CD4-positive, alpha-beta memory T cell (primary cell): Measurements from ENCODE around the gene ZNF662. TPM values are rescaled to one million over a fixed set of nuclear protein-coding genes. Genes with fewer than 3 reads are reported as not detected.

Source experiments
- CTCF ChIA-PET: fragments of 350-600 bp; sonication (Branson Sonifier 250); formaldehyde crosslinking; loops from one replicate; lab custom pipeline; 2021; ENCODE audit warnings: inconsistent platforms; ENCODE audit not compliant: partially characterized antibody; lab: Charles Lee
- POLR2A ChIA-PET: fragments of 350-600 bp; sonication (Branson Sonifier 250); formaldehyde crosslinking; loops from one replicate; lab custom pipeline; 2021; ENCODE audit not compliant: partially characterized antibody; lab: Charles Lee
- DNase-seq, 5 donors: peaks; one replicate each; pipeline versions ENCODE4 v3.0.0 to v3.0.0-alpha.2; 2020 to 2022; ENCODE audit warnings: mixed read lengths in 1 of 5
- H3K27ac ChIP-seq: one replicate; pipeline ENCODE4 v1.7.0; 2013; ENCODE audit warnings: low read depth, low read length
- H3K27me3 ChIP-seq: 2 replicates; pipeline ENCODE4 v1.7.0; 2013; ENCODE audit warnings: mild to moderate bottlenecking, low read length, moderate library complexity; ENCODE audit not compliant: insufficient read depth
- H3K36me3 ChIP-seq: 2 replicates; pipeline ENCODE4 v1.7.0; 2013; ENCODE audit warnings: mild to moderate bottlenecking, low read length, moderate library complexity; ENCODE audit not compliant: insufficient read depth
- H3K4me1 ChIP-seq: 2 replicates; pipeline ENCODE4 v1.7.0; 2013; ENCODE audit warnings: mild to moderate bottlenecking, low read length, moderate library complexity; ENCODE audit not compliant: insufficient read depth
- H3K4me3 ChIP-seq, 2 donors: one replicate each; pipeline ENCODE4 v1.7.0; 2013; ENCODE audit warnings: low read length in 2 of 2, mild to moderate bottlenecking in 1 of 2
- H3K9me3 ChIP-seq, 2 donors: one replicate each; pipeline ENCODE4 v1.7.0; 2013; ENCODE audit warnings: low read length in 2 of 2, control low read depth in 1 of 2; ENCODE audit not compliant: control insufficient read depth in 1 of 2
- H3K27ac Mint-ChIP-seq, 7 donors: one replicate each; pipeline ENCODE4 v1.8.0; 2020 to 2021; ENCODE audit warnings: mixed read lengths in 7 of 7, mild to moderate bottlenecking in 6 of 7, inconsistent platforms in 3 of 7, moderate library complexity in 3 of 7
- H3K27me3 Mint-ChIP-seq, 2 donors: one replicate each; pipeline ENCODE4 v1.8.0; 2020 to 2021; ENCODE audit warnings: mixed read lengths in 2 of 2
- H3K36me3 Mint-ChIP-seq, 2 donors: one replicate each; pipeline ENCODE4 v1.8.0; 2020 to 2021; ENCODE audit warnings: mixed read lengths in 2 of 2, inconsistent platforms in 1 of 2, mild to moderate bottlenecking in 1 of 2
- H3K4me1 Mint-ChIP-seq, 4 donors: one replicate each; pipeline ENCODE4 v1.8.0; 2020 to 2021; ENCODE audit warnings: mixed read lengths in 4 of 4, mild to moderate bottlenecking in 1 of 4
- H3K4me3 Mint-ChIP-seq, 8 donors: one replicate each; pipeline ENCODE4 v1.8.0; 2020 to 2021; ENCODE audit warnings: mixed read lengths in 8 of 8, mild to moderate bottlenecking in 7 of 8, moderate library complexity in 6 of 8, inconsistent platforms in 3 of 8
- H3K9me3 Mint-ChIP-seq, 8 donors: one replicate each; pipeline ENCODE4 v1.8.0; 2020 to 2021; ENCODE audit warnings: mixed read lengths in 8 of 8, mild to moderate bottlenecking in 5 of 8, inconsistent platforms in 3 of 8, moderate library complexity in 1 of 8
- intact Hi-C: fragments of 100-400 bp; cut with micrococcal nuclease; formaldehyde crosslinking; loops from one replicate; pipeline ENCODE4 v1.15.1; 2023
- polyA plus RNA-seq, 2 donors: library from polyadenylated mRNA; unstranded; fragments of 300-500 nt; fragmentation: Illumina TruSeq; gene quantifications; one replicate each; pipeline ENCODE4 v1.2.3, GENCODE V29; 2021
- total RNA-seq, 2 experiments: library from RNA; stranded (reverse); gene quantifications; one replicate each; pipeline ENCODE4 v1.2.3, GENCODE V29; 2021

The ZNF662 gene
- total and polyA plus RNA-seq, 4 experiments from 2014 or later = 0.07 to 2.7 (median 2.1) TPM; not detected in 1

DNA sequence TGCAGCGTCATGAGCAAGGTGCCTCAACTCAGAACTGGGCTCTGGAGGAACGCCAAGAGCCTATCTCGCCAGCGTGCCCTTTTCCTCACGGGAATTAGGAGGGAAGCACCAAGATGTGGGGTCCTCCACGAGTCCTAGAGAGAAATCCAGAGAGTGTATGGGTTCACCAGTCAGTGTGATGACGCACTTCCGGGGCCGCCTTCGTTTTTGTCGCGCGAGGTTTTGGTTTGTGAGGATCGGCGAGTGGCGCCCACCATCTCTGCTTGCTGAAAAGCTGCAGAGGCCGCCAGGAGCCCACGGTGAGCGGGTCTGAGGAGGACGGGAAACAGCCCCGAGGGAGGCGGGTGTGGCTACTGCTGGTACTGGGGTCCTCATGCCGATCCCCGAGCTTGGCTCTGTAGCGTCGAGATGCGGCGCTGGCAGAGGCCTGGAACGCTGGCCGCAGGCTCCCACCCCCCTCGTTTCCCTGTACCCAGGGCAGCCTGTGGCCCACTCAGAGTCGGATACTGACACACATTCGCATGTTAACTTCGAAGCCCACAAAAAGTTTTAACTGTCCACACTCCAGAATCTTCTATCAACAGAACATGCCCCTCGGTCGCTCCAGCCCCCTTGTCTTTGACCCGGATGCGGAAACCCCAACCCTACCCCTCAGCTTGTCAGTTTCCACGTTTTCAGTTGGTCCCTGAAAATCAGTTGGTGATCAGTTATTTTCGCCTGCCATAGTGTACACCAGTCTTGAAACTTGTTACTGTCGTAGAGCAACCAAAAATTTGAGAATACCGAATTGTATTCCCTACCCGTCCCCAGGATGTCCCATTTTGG lies 30.4 kb downstream of the ZNF662 start:
- Histone ChIP-seq H3K4me3 (no peak overlapping the region), H3K27me3 (no peaks in the 10 kb centered on the region), H3K27ac (no peak overlapping the region), H3K9me3 (no peaks in the 10 kb centered on the region), H3K36me3 (no peaks in the 10 kb centered on the region), H3K4me1 (peaks cover 20% of the 10 kb centered on the region)
- intact Hi-C loops = no loop called here
- DNase-seq = no peak
- H3K4me1 Mint-ChIP-seq = peaks cover 15 to 30% (median 17%) of the 10 kb centered on the region in 4 donors
- H3K4me3 Mint-ChIP-seq = peak overlapping the region in 2 of 8 donors; percentile 15
- ChIA-PET CTCF (no interaction called here), POLR2A (no interaction called here)
- no peaks in the 10 kb centered on the region for H3K27me3 Mint-ChIP-seq
- no peaks in the 10 kb centered on the region for H3K9me3 Mint-ChIP-seq
- H3K36me3 Mint-ChIP-seq = no peaks in the 10 kb centered on the region
- peak overlapping the region in 2 of 7 donors; percentile 30 to 80 for H3K27ac Mint-ChIP-seq

DNA sequence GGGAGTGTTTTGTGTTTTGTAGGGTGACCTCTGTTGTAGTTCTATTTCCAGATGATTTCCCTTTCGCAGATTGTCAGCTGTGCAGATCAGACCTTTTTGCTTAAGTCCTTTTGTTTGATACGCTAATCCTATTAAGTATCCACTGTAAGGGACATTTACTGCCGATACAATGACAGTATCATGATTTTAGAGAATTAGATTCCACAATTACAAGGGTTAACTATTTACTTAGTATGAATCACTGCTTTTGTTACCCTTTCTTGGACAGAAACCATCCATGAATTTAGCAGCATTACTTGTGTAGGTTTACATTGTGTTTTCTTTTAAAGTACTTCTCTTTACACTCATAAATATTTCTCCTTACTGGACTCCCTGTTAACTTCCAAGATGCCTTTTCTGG lies 31.4 kb downstream of the ZNF662 start:
- CTCF ChIA-PET = no interaction called here
- DNase-seq = no peak
- H3K4me3 Mint-ChIP-seq = no peak overlapping the region
- intact Hi-C loops = no loop called here
- peaks cover 20% of the 10 kb centered on the region for H3K4me1 ChIP-seq
- no peak overlapping the region for H3K27ac ChIP-seq
- H3K9me3 ChIP-seq = no peaks in the 10 kb centered on the region
- H3K27me3 Mint-ChIP-seq = peaks cover 0 to 3% of the 10 kb centered on the region in 2 donors
- H3K36me3 Mint-ChIP-seq = no peaks in the 10 kb centered on the region
- no peaks in the 10 kb centered on the region for H3K36me3 ChIP-seq
- POLR2A ChIA-PET = no interaction called here
- no peaks in the 10 kb centered on the region for H3K9me3 Mint-ChIP-seq
- no peak overlapping the region for H3K4me3 ChIP-seq
- H3K4me1 Mint-ChIP-seq = peaks cover 15 to 30% (median 17%) of the 10 kb centered on the region in 4 donors
- peak overlapping the region in 1 of 7 donors; percentile 21 for H3K27ac Mint-ChIP-seq
- H3K27me3 ChIP-seq = no peaks in the 10 kb centered on the region

DNA sequence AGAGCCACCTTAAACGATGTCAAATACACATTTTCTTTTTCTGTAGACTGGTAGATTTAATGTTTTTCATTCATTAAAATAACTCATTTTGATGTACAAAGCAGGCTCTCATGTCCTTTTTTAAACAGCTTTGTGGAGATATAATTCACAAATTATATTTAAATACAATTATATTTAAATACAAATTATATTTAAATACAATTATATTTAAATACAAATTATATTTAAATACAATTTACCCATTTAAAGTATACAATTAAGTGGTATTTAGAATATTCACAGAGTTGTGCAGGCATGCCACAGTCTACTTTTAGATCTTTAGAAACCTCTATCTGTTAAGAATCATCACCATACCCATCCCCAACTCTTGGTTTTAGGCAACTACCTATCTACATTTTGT lies 36.8 kb downstream of the ZNF662 start:
- Histone ChIP-seq H3K27ac (no peak overlapping the region), H3K4me3 (no peak overlapping the region), H3K27me3 (no peaks in the 10 kb centered on the region), H3K9me3 (no peaks in the 10 kb centered on the region), H3K36me3 (no peaks in the 10 kb centered on the region), H3K4me1 (no peaks in the 10 kb centered on the region)
- intact Hi-C loops = no loop called here
- no peak for DNase-seq
- Mint-ChIP-seq H3K27ac (no peak overlapping the region), H3K9me3 (peaks cover 0 to 1% (median 0%) of the 10 kb centered on the region in 8 donors), H3K27me3 (peaks cover 9 to 15% of the 10 kb centered on the region in 2 donors), H3K36me3 (no peaks in the 10 kb centered on the region), H3K4me3 (no peak overlapping the region), H3K4me1 (no peaks in the 10 kb centered on the region)
- ChIA-PET POLR2A (no interaction called here), CTCF (interaction anchor here (0.9 to 1.5 kb wide), 2 partner anchors 19 to 61 kb away, joined by 4 to 6 read pairs; no protein-coding TSS in a partner anchor)

DNA sequence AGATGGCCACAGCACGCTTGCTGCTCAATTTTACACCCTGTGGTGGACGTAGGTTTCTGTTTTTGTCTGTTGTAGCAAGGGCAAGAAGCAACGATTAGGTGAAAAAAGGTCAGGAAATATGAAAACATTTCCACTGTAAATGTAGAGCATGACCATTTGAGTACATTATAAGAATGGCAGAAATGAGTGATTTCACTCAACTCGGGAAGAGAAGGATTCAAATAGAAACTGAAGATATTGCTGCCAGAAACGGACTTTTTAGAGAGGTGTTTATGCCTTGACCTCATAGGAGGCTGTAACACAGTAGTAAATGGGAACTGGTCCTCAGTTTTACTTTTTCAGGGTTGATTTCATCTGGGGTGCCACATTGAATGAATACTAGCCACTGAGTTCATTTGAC lies 40.1 kb downstream of the ZNF662 start:
- CTCF ChIA-PET = no interaction called here

DNA sequence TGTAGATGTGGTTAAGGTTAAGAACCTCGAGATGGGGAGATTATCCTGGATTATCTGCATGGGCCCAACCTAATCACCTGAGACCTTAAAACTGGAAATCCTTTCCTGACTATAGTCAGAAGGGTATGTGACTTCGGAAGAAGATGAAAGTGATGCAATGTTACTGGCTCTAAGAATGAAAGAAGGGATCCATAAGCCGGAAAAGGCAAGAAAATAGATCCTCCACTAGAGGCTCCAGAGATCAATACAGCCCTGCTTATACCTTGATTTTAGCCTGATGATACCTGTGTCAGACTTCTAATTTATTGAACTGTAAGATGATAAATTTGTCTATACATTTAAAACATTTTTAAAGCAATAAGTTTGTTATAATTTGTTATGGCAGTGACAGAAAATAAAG lies 51.6 kb downstream of the ZNF662 start:
- intact Hi-C loops = no loop called here
- no peak overlapping the region for H3K4me3 Mint-ChIP-seq
- H3K4me1 ChIP-seq = no peaks in the 10 kb centered on the region
- H3K4me3 ChIP-seq = no peak overlapping the region
- ChIA-PET CTCF (interaction anchor here (1.6 kb wide), 1 partner anchor 114 kb away, joined by 5 read pairs; no protein-coding TSS in a partner anchor), POLR2A (no interaction called here)
- H3K27ac ChIP-seq = no peak overlapping the region
- no peak overlapping the region for H3K27ac Mint-ChIP-seq
- no peaks in the 10 kb centered on the region for H3K36me3 ChIP-seq
- H3K9me3 ChIP-seq = no peaks in the 10 kb centered on the region
- peaks cover 1 to 3% of the 10 kb centered on the region in 2 donors for H3K27me3 Mint-ChIP-seq
- peaks cover 0 to 4% (median 0%) of the 10 kb centered on the region in 4 donors for H3K4me1 Mint-ChIP-seq
- H3K9me3 Mint-ChIP-seq = peaks cover 0 to 6% (median 0%) of the 10 kb centered on the region in 8 donors
- DNase-seq = no peak
- no peaks in the 10 kb centered on the region for H3K27me3 ChIP-seq
- no peaks in the 10 kb centered on the region for H3K36me3 Mint-ChIP-seq

More for the DNA sequence above, 40.1 kb downstream of the ZNF662 start:
- peaks cover 11 to 15% of the 10 kb centered on the region in 2 donors for H3K27me3 Mint-ChIP-seq
- no peak overlapping the region for H3K4me3 Mint-ChIP-seq
- no peak overlapping the region for H3K4me3 ChIP-seq
- POLR2A ChIA-PET = no interaction called here
- peaks cover 0 to 1% (median 0%) of the 10 kb centered on the region in 8 donors for H3K9me3 Mint-ChIP-seq
- no peak for DNase-seq
- no peak overlapping the region for H3K27ac Mint-ChIP-seq
- H3K4me1 ChIP-seq = no peaks in the 10 kb centered on the region
- H3K27me3 ChIP-seq = no peaks in the 10 kb centered on the region
- intact Hi-C loops = no loop called here
- H3K27ac ChIP-seq = no peak overlapping the region
- H3K9me3 ChIP-seq = no peaks in the 10 kb centered on the region
- no peaks in the 10 kb centered on the region for H3K36me3 Mint-ChIP-seq
- H3K36me3 ChIP-seq = no peaks in the 10 kb centered on the region
- no peaks in the 10 kb centered on the region for H3K4me1 Mint-ChIP-seq

DNA sequence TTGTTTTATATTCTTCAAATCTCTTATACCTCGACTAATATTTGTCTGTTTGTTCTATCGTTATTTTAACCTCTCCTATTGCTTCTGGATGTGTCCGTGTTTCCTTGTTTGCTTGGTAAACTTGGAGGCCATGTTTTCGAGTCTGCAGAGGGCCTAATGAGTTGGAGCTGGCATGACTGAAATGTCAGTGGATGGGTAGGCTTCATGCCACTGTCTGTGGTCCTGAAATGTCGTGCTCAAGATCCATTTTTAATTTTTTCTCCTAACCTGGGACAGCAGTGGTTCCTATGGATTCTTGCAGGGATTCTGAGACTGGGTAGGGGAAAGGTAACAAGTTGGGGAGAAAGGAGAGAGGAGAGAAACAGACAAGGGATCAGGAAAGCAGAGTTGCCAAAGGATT lies 54.3 kb downstream of the ZNF662 start:
- intact Hi-C loops = loop anchor here (2.0 to 5.0 kb wide), 2 partner anchors 111 to 1237 kb away; no protein-coding TSS in a partner anchor
- peaks cover 10 to 13% (median 12%) of the 10 kb centered on the region in 4 donors for H3K4me1 Mint-ChIP-seq
- no peak overlapping the region for H3K4me3 Mint-ChIP-seq
- H3K27me3 Mint-ChIP-seq = peaks cover 1 to 3% of the 10 kb centered on the region in 2 donors
- ChIA-PET CTCF (interaction anchor here (1.4 to 5.3 kb wide), 10 partner anchors 13 to 542 kb away, joined by 5 to 102 read pairs (median 14); no protein-coding TSS in a partner anchor), POLR2A (no interaction called here)
- no peak overlapping the region for H3K27ac ChIP-seq
- no peaks in the 10 kb centered on the region for H3K36me3 Mint-ChIP-seq
- no peak for DNase-seq
- no peaks in the 10 kb centered on the region for H3K36me3 ChIP-seq
- peaks cover 4% of the 10 kb centered on the region for H3K4me1 ChIP-seq
- H3K9me3 ChIP-seq = no peaks in the 10 kb centered on the region
- H3K27me3 ChIP-seq = no peaks in the 10 kb centered on the region
- H3K27ac Mint-ChIP-seq = no peak overlapping the region
- H3K4me3 ChIP-seq = no peak overlapping the region
- peaks cover 0 to 2% (median 0%) of the 10 kb centered on the region in 8 donors for H3K9me3 Mint-ChIP-seq

DNA sequence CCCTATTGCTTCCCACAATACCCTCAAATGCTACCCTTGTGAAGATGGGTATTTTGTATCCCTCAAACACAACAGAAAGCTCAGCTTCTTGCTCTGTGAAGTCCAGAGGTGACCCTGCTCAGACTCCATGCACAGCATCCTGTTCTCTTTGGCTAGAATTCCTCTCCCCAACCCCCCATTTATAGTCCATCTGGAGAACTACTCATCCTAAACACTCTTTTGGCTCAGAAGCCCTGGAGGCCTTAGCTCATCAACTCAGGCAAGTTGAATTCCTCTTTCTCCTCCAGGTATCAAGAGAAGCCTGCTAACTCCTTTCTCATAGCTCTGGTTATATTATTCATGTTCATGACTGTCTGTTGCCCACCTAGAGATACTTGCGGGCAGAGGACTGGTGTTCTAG lies 54.8 kb downstream of the ZNF662 start:
- Histone ChIP-seq H3K4me1 (peaks cover 4% of the 10 kb centered on the region), H3K27me3 (no peaks in the 10 kb centered on the region), H3K36me3 (no peaks in the 10 kb centered on the region), H3K4me3 (no peak overlapping the region), H3K27ac (no peak overlapping the region), H3K9me3 (no peaks in the 10 kb centered on the region)
- Mint-ChIP-seq H3K4me1 (peaks cover 10 to 16% (median 14%) of the 10 kb centered on the region in 4 donors), H3K36me3 (no peaks in the 10 kb centered on the region), H3K9me3 (no peaks in the 10 kb centered on the region), H3K27ac (no peak overlapping the region), H3K4me3 (no peak overlapping the region), H3K27me3 (peaks cover 1 to 2% of the 10 kb centered on the region in 2 donors)
- intact Hi-C loops = loop anchor here (1.0 to 5.0 kb wide), 6 partner anchors 110 to 1237 kb away; no protein-coding TSS in a partner anchor
- ChIA-PET CTCF (interaction anchor here (1.3 to 5.3 kb wide), 20 partner anchors 11 to 541 kb away, joined by 3 to 102 read pairs (median 10); no protein-coding TSS in a partner anchor), POLR2A (interaction anchor here (0.9 kb wide), 1 partner anchor 542 kb away, joined by 3 read pairs; no protein-coding TSS in a partner anchor)
- DNase-seq = no peak
